ENCODE data around the gene DNAJB6.
A peak's percentile ranks its signal among the peaks of the same experiment; 100 is the strongest.
"Not testable (repeated sequence)": the region's sequence is repeated elsewhere in the genome, so short reads cannot be mapped to it uniquely, and the experiment has no call there.

Gene DNAJB6

DNA sequence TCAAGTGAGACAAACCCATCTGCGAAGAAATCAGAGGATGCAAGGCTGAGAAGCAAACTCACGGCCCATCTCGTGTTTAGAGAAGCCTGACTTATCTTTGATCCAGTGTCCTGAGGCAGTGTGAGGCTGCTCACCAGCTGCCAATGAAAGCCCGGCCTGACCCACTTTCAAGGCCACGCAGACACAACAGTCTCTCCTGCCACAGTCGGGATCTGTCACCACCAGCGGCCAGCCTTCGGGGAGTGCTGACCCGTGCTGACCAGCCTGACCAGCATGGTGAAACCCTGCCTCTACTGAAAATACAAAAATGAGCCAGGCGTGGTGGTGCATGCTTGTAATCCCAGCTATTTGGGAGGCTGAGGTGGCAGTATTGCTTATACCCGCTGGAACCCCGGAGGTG is 7.4 kb upstream of the DNAJB6 start:
- no peak for DNase-seq

DNA sequence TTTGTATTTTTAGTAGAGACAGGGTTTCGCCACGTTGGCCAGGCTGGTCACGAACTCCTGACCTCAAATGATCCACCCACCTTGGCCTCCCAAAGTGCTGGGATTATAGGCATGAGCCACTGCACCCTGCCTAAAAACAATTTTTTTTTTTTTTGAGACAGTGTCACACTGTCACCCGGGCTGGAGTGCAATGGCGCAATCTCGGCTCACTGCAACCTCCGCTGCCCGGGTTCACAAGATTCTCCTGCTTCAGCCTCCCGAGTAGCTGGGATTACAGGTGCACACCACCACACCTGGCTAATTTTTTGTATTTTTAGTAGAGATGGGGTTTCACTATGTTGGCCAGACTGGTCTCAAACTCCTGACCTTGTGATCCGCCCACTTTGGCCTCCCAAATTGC is 6.2 kb upstream of the DNAJB6 start:
- not testable (repeated sequence) for DNase-seq

GRCh38 chr7:157331049-157331448 is 5.8 kb upstream of the DNAJB6 start:
- not testable (repeated sequence) for DNase-seq

DNA sequence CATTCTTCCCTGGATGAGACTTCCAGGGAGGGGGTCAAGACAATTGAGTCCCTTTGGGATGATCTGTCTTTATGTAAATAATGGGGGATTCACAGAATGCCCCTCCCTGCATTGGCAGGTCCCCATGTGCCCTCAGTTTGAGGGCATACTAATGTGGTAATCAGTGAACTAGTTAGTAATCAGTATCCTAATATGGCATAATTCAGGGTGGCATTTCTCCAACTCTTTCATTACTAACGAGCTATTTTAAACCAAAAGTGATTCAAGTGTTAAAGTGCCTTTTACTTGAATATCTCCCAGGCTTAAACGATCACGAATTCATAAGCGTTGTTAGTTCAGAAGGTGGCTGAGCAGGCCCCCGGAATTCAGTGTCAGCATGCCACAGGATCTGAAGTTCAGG is 1.6 kb upstream of the DNAJB6 start:
- DNase-seq: no peak

- no peak for DNase-seq
Observed at GRCh38 chr7:157335991-157336382, 817 bp upstream of the DNAJB6 start.

- no peak for DNase-seq
Observed at GRCh38 chr7:157337316-157338149, 729 bp downstream of the DNAJB6 start.

- peak; percentile 24 for DNase-seq
Observed at GRCh38 chr7:157339777-157340677, 3.2 kb downstream of the DNAJB6 start.

DNA sequence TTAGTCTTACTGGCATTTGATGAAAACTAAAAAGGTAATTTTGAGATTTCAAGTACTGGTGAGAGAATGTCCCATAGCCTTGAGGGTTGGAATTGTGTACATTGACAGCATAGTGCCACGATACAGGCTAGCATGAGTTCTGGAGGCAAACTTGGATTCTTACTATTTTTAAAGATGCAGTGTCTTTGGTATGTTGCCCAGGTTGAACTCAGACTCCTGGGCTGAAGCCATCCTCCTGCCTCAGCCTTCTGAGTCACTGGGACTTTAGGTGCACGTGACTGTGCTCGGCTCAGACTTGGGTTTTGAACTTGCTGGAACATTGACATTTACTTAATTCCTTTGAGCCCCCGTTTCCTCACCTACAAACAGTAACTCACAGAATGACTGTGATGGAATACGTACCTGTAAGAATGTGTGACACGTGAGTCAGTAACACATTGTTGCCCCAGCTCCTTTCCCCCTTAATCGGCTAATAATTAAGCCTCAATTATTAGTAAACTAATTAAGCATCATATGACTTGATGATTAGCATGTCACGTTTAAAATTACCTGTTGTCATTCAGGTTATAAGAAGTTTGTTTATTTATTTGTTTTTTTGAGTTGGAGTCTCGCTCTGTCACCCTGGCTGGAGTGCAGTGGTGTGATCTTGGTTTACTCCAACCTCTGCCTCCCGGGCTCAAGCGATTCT is 10.6 kb downstream of the DNAJB6 start:
- no peak for DNase-seq

DNA sequence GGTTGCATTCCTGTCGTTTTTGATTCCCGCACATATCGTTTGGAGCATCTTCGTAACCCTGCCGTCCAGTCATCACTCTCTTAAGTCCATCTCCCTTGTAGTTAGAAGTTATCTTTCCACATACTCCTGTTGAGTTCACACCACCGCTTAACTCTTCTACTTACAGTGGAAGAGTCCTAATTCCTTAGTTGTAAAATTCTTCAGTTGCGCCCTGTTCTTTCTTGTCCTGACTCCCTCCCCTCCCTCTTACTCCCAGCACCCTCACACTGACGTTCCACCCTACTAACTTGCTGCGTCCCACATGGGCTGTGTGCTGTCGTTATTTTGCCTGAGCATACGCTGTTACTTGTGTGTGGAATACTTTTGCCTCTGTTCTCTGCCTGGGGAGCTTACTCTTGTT is 11.7 kb downstream of the DNAJB6 start:
- DNase-seq: no peak

GRCh38 chr7:157352516-157352915 is 15.7 kb downstream of the DNAJB6 start:
- DNase-seq: no peak

GRCh38 chr7:157355784-157356511 is 19.1 kb downstream of the DNAJB6 start:
- no peak for DNase-seq

- no peak for DNase-seq
Observed at GRCh38 chr7:157357129-157358040, 20.6 kb downstream of the DNAJB6 start.

DNA sequence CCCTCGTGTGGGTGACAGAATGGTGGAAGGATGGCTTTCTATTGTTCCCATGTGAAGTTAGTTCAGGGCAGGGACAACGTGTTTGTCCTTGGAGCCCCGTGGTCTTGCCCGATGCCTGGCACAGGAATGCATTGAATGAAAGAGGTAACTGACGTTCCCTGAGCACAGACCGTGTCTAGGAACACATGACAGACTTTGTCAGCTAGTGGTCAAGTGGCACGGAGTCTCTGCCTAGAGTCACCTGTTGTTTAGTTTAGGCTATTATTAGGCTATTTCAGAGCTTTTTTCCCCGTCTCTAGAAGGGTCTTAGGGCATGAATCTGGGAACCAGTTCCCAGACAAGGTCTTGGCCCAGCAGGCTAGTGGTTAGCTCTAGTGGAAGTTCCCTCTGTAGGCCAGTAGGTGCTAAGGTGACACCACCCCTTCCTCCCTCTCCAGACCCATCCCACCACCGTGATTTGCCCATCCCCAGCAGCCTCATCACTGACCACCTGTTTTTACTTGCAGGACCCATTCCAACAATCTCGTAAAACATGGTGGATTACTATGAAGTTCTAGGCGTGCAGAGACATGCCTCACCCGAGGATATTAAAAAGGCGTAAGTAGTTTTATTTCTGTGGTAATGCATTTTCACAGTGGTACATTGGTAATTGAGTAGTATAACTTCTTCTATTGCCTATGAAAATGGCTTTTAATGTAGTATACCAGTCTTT is 21.4 kb downstream of the DNAJB6 start:
- DNase-seq: no peak

DNA sequence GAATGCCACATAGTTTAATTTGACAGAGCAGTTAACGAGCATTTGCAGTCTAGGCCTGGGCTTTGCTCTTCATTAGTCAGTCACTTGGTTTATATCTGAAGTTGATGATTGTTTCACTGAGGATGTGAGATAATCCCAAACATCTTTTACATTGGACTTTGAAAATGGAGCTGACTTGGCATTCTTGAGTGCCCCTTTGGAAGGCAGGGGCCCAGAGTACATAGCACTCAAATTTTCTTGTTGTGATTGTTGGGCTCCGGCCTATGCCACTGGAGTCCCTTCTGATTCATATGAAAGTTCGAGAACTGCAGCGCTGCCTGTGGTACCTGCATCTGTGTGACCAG is 21.9 kb downstream of the DNAJB6 start:
- no peak for DNase-seq

- DNase-seq: no peak
Observed at GRCh38 chr7:157359581-157359980, 22.8 kb downstream of the DNAJB6 start.

- DNase-seq: no peak
Observed at GRCh38 chr7:157360483-157361025, 23.8 kb downstream of the DNAJB6 start.

DNA sequence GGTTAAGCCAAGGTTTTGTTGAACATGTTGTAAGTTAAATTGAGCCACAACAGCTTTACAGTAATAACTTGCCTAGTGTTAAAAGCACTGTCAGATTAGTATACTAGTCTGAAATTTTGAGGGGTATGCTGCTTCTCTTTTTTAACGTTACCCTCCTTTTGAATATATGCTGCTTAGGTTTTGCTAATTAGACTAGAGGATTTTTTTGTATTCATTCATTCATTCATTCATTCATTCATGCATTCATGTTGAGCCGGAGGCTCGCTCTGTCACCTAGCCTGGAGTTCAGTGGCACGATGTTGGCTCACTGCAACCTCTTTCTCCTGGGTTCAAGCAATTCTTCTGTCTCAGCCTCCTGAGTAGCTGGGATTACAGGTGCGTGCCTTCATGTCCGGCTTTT is 24.7 kb downstream of the DNAJB6 start:
- no peak for DNase-seq

DNA sequence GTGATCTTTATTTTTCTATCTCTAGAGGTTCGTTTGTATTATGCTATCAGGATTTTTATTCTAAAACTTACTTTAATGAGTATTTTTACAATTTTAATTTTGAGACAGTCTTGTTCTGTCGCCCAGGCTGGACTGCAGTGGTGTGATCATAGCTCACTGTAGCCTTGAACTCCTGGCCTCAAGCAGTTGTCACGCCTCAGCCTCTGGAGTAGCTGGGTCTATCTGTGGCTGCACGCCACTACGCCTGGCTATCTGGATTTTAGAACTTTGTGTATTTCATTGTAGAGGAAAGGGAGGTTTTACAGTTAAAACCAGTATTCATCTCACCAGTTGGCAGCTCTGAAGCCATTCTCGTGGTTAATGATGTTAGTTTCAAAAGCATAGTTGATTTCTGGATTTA is 25.9 kb downstream of the DNAJB6 start:
- DNase-seq: no peak

- no peak for DNase-seq
Observed at GRCh38 chr7:157366722-157367121, 29.9 kb downstream of the DNAJB6 start.

DNA sequence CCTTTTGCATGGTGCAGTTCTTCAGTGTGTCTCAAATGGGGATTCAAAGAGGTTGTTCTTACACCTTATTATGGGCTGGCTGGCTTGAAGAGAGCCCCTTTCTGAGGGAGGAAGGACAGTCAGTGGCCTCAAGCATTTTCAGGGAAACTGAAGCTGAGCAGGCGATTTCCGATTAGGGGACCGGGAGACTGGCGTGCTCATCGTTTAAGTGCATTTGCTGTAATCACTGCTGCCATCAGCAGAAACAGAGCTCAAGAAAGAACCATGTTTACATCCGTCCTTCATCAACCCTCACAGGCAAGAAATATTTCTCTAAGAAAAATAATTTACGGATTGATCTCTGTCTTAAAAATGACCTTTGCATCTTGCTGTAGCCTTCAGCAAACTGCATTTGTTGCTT is 32.2 kb downstream of the DNAJB6 start:
- no peak for DNase-seq

GRCh38 chr7:157370742-157371141 is 33.9 kb downstream of the DNAJB6 start:
- no peak for DNase-seq

Data from COR-L47 (cell line).